SKM-1 (cell line): Measurements from ENCODE around the gene ZNF879.

Source experiments
- DNase-seq: peaks from one replicate; lab custom pipeline; 2025; ENCODE audit not compliant: unreplicated experiment; lab: John Stamatoyannopoulos, UW

The ZNF879 gene

GRCh38 chr5:179006564-179006963 is 17.0 kb upstream of the ZNF879 start:
- no peak for DNase-seq

DNA sequence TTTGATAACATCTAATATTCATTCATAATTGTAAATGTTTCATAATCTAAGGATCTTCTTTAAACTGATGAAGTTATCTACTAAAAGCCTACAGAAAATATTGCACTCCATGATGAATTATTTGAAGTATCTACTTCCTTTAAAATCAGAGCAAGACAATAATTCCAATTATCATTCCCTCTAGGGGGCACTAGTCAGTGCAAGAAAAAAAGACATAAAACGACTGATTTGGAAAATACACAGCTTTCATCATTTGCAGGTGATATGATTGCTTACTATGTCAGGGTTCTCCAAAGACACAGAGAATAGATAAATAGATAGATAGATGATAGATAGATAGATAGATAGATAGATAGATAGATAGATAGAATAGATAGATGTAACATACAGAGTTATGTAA is 14.9 kb upstream of the ZNF879 start:
- no peak for DNase-seq

DNA sequence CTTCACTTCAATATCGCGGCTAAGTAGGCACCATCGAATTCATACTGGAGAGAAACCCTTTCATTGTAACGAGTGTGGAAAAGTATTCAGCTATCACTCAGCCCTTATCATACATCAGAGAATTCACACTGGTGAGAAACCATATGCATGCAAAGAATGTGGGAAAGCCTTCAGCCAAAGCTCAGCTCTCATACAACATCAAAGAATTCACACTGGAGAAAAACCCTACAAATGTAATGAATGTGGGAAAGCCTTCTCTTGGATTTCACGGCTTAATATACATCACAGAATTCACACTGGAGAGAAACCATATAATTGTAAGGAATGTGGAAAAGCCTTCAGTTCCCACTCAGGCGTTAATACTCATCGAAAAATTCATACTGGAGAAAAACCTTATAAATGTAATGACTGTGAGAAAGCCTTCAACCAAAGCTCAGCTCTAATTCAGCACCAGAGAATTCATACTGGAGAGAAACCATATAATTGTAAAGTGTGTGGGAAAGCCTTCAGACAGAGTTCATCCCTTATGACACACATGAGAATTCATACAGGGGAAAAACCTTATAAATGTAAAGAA is 9.5 kb downstream of the ZNF879 start:
- DNase-seq: no peak

DNA sequence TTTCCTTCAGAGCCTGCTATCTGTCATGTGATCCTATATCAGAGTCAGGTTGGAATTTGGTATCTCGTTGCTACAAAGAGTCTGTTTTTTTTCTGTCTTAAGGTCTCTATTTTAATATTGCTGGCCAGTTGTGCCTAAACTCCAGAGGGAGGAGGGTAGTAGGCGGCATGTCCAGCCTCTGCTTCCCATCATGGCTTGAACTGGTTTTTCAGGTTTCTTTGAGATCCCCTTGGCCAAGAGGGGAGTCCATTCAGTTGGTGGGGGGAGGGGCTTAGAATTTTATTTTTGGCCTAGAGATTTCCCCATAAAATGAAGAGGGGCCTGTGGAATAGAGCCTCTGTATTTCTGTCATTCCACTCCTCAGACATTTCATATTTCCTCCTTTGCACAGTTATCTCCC is 21.2 kb downstream of the ZNF879 start:
- no peak for DNase-seq

DNA sequence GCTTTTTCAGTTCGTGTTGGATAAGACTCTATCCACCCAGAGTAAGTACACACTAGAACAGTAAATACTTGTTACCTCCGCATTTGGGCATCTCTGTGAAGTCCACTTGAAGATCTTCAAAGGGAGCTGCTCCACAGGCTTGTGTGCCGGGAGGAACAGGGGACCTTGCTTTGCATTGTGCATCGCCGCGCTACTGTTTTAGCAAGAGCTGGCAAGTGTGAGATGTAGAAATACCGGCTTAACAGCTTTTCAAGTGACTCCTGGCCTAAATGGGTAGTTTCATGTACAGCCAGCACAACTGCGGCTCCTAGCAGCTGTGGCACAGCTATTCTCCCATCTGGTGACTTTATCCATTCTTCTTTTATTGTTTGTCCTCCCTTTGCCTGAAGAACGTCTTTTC is 28.2 kb downstream of the ZNF879 start:
- DNase-seq: no peak

DNA sequence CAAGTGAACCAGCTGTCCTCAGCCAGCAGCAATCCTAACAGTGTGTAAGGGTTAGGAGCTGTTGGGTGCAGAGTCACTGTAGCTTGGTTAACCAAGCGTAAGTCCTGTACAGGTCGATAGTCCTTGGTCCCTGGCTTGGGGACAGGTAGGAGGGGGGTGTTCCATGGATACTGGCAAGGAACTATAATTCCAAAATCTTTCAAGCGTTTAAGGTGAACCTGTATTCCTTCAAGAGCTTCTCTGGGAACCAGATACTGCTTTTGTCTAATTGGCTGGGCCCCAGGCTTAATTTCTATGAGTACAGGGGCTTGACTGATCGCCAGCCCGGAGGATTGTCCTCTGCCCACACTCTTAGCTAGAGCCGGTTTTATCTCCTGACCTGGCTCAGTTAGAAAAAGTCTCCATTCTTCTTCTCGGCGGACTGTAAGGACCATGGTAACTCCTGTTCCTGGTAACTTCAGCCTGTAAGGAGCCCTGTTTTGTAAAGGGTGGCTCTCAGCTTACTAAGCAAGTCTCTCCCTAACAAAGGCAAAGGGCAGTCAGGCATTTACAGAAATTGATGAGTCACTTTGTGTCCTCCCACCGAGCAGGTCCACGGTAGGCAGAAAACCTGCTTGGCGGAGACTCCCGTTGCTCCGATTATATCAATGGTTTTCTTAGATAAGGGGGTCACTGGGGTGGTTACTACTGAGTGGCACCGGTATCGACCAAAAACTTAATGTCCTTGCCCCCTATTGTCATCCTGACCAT is 30.6 kb downstream of the ZNF879 start:
- no peak for DNase-seq

DNA sequence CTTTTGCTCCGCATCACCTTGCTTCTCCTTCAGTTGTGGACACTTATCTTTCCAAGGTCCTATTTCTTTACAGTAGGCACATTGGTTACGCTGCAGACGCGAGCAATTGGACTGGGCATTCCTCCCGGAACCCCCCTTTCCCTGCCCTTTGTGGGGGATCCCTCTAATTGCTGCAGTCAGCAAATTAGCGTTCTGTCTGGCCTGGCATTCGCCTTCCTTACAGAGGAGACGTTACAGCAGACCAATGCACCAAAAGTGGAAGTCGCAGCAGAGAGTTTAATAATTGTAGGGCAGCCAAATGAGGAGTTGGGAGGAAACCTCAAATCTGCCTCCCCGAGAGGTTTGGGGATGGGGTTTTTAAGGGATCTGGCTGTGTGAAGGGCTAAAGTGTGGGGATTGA is 31.3 kb downstream of the ZNF879 start:
- DNase-seq: no peak

DNA sequence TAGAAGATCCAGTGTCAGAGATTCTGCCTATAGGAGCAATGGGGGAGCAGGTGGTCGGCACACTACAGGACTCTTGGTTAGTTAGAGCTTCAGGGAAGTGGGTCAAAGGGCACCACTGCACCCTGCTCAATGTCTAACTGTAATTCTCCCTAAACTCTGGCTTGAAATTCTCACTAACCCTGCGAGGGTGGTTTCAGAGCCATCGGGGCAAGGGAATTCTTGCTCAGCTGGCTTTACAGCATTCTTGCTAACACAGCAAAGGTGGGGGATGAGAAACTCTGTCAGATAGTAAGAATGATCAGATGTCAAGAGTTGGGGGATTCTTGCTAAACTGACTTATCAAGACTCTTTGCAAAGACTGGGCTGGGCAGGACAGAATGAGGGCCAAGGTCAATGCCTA is 31.8 kb downstream of the ZNF879 start:
- no peak for DNase-seq

- no peak for DNase-seq
Measured at GRCh38 chr5:179055841-179056240, 32.2 kb downstream of the ZNF879 start.

- no peak for DNase-seq
Measured at GRCh38 chr5:179060116-179061008, 36.8 kb downstream of the ZNF879 start, which contains the start of gene ZNF354C. Gene ZNF354C (plus strand): TSS chr5:179060373. CDS start chr5:179062069, 1,696 bp downstream.

GRCh38 chr5:179061025-179061424 is 37.4 kb downstream of the ZNF879 start:
- no peak for DNase-seq

DNA sequence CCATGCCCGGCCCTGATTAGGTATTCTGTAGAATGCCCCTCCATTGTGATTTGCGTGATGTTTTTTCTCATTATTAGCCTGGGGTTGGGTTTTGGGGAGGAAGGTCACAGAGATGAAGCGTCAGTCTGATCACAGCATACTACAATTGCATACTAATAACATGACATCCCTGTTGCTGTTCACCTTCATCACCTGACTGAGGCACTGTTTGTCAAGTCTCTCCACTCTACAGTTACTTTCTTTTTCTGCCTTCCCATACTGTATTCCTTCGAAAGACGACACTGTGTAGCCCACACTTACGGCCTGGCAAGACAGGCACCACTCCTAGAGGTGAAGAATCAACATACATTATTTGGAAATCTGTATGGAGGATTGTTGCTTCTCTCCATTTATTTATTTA is 42.1 kb downstream of the ZNF879 start:
- DNase-seq: no peak

DNA sequence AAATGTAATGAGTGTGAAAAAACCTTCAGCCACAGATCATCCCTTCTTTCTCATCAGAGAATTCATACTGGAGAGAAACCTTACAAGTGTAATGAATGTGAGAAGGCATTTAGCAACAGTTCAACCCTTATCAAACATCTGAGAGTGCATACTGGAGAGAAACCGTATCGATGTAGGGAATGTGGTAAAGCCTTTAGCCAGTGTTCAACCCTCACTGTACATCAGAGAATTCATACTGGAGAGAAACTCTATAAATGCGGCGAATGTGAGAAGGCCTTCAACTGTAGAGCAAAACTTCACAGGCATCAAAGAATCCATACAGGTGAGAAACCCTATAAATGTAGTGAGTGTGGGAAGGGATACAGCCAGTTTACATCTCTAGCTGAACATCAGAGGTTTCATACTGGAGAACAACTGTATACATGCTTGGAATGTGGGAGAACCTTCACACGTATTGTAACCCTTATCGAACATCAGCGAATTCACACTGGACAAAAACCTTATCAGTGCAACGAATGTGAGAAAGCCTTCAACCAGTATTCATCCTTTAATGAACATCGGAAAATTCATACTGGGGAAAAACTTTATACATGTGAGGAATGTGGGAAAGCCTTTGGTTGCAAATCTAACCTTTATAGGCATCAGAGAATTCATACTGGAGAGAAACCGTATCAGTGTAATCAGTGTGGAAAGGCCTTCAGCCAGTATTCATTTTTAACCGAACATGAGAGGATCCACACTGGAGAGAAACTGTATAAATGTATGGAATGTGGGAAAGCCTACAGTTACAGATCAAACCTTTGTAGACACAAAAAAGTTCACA is 55.8 kb downstream of the ZNF879 start:
- no peak for DNase-seq

DNA sequence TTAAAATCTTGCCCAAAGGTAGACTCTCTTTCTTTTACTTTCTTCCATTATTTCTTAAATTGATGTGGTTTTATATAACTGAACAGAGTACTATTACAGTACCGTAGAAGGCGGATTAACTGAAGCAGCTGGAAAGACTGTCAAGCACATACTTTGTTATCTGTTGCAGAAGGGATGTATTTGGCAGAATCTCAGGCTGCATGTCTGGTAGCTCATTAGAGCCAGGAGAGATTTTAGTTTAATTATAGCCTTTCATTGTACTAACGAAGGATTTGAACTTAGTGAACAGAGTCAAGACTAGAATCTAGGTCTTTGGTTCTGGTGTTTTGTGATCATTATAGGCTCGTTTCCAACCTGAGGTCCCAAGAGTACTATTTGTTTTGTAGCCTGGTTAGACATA is 57.1 kb downstream of the ZNF879 start:
- DNase-seq: no peak
